ENCODE measurements around the gene AUTS2.

The AUTS2 gene

GRCh38 chr7:70627461-70627860 lies 1029.2 kb downstream of the AUTS2 start:
- TF ChIP-seq, protein P1, sequence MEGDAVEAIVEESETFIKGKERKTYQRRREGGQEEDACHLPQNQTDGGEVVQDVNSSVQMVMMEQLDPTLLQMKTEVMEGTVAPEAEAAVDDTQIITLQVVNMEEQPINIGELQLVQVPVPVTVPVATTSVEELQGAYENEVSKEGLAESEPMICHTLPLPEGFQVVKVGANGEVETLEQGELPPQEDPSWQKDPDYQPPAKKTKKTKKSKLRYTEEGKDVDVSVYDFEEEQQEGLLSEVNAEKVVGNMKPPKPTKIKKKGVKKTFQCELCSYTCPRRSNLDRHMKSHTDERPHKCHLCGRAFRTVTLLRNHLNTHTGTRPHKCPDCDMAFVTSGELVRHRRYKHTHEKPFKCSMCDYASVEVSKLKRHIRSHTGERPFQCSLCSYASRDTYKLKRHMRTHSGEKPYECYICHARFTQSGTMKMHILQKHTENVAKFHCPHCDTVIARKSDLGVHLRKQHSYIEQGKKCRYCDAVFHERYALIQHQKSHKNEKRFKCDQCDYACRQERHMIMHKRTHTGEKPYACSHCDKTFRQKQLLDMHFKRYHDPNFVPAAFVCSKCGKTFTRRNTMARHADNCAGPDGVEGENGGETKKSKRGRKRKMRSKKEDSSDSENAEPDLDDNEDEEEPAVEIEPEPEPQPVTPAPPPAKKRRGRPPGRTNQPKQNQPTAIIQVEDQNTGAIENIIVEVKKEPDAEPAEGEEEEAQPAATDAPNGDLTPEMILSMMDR (IDR thresholded peaks at IDR 0.05; ENCODE audit: low read depth, low read length), result no peak

GRCh38 chr7:70630440-70630817 lies 1032.2 kb downstream of the AUTS2 start:
- TF ChIP-seq, protein P1 (IDR thresholded peaks at IDR 0.05; ENCODE audit: low read depth, low read length), result no peak
- no peak overlapping the region for H3K4me3 ChIP-seq (ENCODE audit: low read depth, low read length)

More at GRCh38 chr7:70627461-70627860, 1029.2 kb downstream of the AUTS2 start:
- no peak overlapping the region for H3K4me3 ChIP-seq (ENCODE audit: low read depth, low read length)

DNA sequence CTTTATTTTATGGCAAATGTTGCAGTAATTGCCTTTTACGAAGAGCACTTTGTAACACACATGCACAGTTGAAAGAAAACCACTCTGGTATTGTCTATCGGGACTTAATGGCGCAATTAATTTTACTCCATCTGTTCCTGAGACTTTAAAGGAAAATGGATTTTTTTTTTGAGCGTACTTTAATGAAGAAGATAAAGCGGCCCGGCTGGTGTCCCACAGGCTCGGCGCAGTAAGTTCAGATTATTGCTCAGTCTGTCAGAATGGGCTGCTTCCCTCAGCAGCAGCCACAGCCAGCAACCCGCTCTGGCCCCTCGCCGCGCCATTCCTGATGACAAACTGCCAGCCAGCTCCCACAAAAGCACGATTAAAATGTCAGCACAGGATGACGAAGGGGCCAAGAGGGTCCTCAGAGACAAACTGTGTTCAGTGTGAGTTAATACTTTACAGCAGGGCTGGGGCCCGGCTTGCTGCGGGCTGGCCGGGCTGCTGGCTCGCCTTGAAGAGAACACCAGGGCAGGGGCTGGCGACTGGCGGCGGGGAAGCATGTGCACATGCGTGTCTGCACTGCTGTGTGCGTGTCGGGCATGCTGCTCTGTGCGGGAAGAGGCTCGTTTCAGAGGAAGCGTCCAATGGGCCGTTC lies 1032.7 kb downstream of the AUTS2 start:
- H3K4me3 ChIP-seq (ENCODE audit: low read depth, low read length), result no peak overlapping the region
- TF ChIP-seq, protein P1 (IDR thresholded peaks at IDR 0.05; ENCODE audit: low read depth, low read length), result no peak

DNA sequence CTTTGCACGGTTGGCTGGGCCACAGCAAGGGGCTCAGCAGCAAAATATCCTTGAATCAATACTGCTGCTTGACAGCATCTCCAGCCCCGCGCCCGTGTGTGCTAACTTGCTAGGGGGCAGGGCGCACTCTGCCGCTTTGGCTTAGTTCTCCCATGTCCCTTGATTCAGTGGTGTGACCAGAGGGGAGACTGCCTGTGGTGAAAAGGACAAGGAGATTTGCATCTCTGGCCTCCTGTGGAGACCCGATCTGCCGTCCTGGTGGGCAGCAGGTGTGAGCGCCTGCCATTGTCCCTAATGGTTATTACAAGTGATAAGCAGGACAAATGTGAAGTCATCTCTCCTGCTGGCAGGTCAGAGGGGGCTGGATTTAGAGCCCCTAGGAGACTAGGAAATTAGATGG lies 1033.4 kb downstream of the AUTS2 start:
- TF ChIP-seq, protein P1 (IDR thresholded peaks at IDR 0.05; ENCODE audit: low read depth, low read length), result no peak
- H3K4me3 ChIP-seq (ENCODE audit: low read depth, low read length), result no peak overlapping the region

DNA sequence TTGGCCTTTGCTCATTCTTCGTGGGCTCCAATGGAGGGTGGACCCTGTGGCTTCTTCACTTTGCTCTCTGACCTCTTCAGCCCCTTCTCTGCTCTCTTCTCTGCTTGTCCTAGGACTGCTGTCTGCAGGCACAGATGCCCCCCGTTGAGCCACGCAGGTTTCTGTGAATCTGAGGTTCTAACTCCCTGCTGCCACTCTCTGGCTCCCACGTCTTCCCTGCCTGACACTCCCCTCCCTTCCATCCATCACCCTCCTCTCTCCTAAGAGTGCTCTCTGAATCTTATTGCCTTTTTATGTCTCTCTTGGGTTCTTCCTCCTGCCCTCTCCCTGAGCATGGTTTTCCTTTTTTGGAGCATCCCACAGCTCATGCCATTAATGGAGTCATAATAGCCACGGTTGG lies 1034.1 kb downstream of the AUTS2 start:
- no peak overlapping the region for H3K4me3 ChIP-seq (ENCODE audit: low read depth, low read length)
- TF ChIP-seq, protein P1 (IDR thresholded peaks at IDR 0.05; ENCODE audit: low read depth, low read length), result no peak

DNA sequence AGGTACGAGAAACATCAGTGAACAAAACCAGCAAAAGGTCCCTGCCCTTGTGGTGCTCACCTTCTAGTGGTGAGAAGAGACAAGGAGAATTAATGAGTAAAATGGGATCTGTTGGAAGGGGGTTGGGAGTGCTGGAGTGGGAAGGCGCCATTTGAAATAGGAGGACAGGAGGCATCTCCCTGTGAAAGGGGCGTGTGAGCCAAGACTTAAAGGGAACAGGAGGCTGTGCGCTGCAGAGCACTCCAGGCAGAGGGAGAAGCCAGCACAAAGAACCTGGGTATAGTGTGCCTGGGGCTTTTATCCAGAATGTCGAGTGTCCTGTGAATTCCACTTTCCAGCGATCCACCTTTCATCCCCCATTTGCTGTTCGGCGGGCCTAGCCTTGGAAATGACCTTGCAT lies 1035.8 kb downstream of the AUTS2 start:
- no peak overlapping the region for H3K4me3 ChIP-seq (ENCODE audit: low read depth, low read length)
- TF ChIP-seq, protein P1 (IDR thresholded peaks at IDR 0.05; ENCODE audit: low read depth, low read length), result no peak

GRCh38 chr7:70634610-70635068 lies 1036.4 kb downstream of the AUTS2 start:
- no peak overlapping the region for H3K4me3 ChIP-seq (ENCODE audit: low read depth, low read length)
- TF ChIP-seq, protein P1 (IDR thresholded peaks at IDR 0.05; ENCODE audit: low read depth, low read length), result no peak
